Tibial nerve (tissue), 4 donors: Measurements from ENCODE around the gene GMDS. TPM values are rescaled to one million over a fixed set of nuclear protein-coding genes. Genes with fewer than 3 reads are reported as not detected.

ENCODE experiments used
- DNase-seq, 2 donors: peaks; one replicate each; pipeline ENCODE4 v3.0.0-alpha.2; 2019; ENCODE audit warnings: low spot score in 2 of 2
- H3K27ac ChIP-seq, 4 donors: fragments of 200-600 bp; sonication (generic) in 3 of 4; one replicate each; pipeline ENCODE4 v1.5.1; 2017 to 2019; ENCODE audit warnings: mild to moderate bottlenecking in 1 of 4
- H3K27me3 ChIP-seq, 2 donors: fragments of 200-600 bp; sonication (generic) in 1 of 2; one replicate each; pipeline versions ENCODE4 v1.5.1 to v1.6.0; 2017 to 2019
- H3K36me3 ChIP-seq, 3 donors: fragments of 200-600 bp; sonication (generic); one replicate each; pipeline ENCODE4 v1.5.1; 2018 to 2019
- H3K4me1 ChIP-seq, 4 donors: fragments of 200-600 bp; sonication (generic) in 3 of 4; one replicate each; pipeline ENCODE4 v1.5.1; 2017 to 2019
- H3K4me3 ChIP-seq, 4 donors: fragments of 200-600 bp; sonication (generic) in 3 of 4; one replicate each; pipeline ENCODE4 v1.5.1; 2017 to 2019; ENCODE audit warnings: mild to moderate bottlenecking in 1 of 4, moderate library complexity in 1 of 4
- H3K9me3 ChIP-seq, 4 donors: fragments of 200-600 bp; sonication (generic) in 3 of 4; one replicate each; pipeline ENCODE4 v1.5.1; 2017 to 2019
- EP300 ChIP-seq, 2 donors: sonication (generic); formaldehyde crosslinking; IDR thresholded peaks; one replicate each; pipeline ENCODE4 v1.6.1; 2017; ENCODE audit warnings: antibody characterized with exemption in 2 of 2, mild to moderate bottlenecking in 1 of 2
- POLR2A ChIP-seq, 2 donors: fragments of 450-650 bp; IDR thresholded peaks; one replicate each; pipeline ENCODE4 v1.6.1; 2017; ENCODE audit warnings: antibody characterized with exemption in 2 of 2, mild to moderate bottlenecking in 2 of 2, moderate library complexity in 2 of 2
- WGBS, 2 donors: methylation state at CpG; one replicate each; pipeline ENCODE4 v1.1.5; 2018; 5-methylcytosine and 5-hydroxymethylcytosine counted together
- total RNA-seq, 4 donors: library from RNA; depleted of rRNA; stranded (reverse); fragments of >200 nt; gene quantifications; one replicate each; pipeline ENCODE4 v1.1.0, GENCODE V29; 2016
- TF ChIP-seq, protein P1 (sequence below), 5 experiments: fragments of 200-600 bp in 3 of 5; fragments of 450-650 bp in 2 of 5; sonication (generic) in 3 of 5; IDR thresholded peaks; one replicate each; pipeline ENCODE4 v1.5.1; 2016 to 2019; ENCODE audit warnings: antibody characterized with exemption in 5 of 5, mild to moderate bottlenecking in 3 of 5, moderate library complexity in 2 of 5

The GMDS gene
- total RNA-seq, 4 donors from 2014 or later = 14.9 to 46.5 (median 32.8) TPM

DNA sequence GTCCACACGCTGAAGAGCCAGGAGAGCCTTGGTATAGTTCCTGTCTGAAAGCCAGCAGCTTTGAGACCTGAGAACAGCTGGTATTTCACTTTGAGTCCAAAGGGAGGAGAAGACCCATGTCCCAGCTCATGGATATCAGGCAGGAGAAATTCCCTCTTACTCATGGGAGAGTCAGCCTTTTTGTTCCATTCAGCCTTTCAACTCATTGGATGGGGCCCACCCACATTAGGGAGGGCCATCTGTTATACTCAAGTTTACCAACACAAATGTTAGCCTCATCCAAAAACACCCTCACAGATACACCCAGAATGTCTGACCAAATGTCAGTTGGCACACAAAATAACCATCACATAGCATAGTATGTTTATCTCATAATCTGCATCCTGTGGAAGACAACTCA, 80.1 kb downstream of the GMDS start:
- DNase-seq = no peak
- Histone ChIP-seq H3K9me3 (no peaks in the 10 kb centered on the region), H3K4me1 (peaks cover 0 to 15% (median 0%) of the 10 kb centered on the region in 4 donors), H3K27ac (no peak overlapping the region), H3K27me3 (no peaks in the 10 kb centered on the region), H3K4me3 (no peak overlapping the region), H3K36me3 (no peaks in the 10 kb centered on the region)
- TF ChIP-seq EP300 (IDR thresholded peaks at IDR 0.05) (no peak), POLR2A (IDR thresholded peaks at IDR 0.05) (no peak)
- TF ChIP-seq, protein P1, sequence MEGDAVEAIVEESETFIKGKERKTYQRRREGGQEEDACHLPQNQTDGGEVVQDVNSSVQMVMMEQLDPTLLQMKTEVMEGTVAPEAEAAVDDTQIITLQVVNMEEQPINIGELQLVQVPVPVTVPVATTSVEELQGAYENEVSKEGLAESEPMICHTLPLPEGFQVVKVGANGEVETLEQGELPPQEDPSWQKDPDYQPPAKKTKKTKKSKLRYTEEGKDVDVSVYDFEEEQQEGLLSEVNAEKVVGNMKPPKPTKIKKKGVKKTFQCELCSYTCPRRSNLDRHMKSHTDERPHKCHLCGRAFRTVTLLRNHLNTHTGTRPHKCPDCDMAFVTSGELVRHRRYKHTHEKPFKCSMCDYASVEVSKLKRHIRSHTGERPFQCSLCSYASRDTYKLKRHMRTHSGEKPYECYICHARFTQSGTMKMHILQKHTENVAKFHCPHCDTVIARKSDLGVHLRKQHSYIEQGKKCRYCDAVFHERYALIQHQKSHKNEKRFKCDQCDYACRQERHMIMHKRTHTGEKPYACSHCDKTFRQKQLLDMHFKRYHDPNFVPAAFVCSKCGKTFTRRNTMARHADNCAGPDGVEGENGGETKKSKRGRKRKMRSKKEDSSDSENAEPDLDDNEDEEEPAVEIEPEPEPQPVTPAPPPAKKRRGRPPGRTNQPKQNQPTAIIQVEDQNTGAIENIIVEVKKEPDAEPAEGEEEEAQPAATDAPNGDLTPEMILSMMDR (IDR thresholded peaks at IDR 0.05) = no peak
- 95 to 96% methylated on average over 1 of the region's 1 CpG for WGBS, 2 donors

DNA sequence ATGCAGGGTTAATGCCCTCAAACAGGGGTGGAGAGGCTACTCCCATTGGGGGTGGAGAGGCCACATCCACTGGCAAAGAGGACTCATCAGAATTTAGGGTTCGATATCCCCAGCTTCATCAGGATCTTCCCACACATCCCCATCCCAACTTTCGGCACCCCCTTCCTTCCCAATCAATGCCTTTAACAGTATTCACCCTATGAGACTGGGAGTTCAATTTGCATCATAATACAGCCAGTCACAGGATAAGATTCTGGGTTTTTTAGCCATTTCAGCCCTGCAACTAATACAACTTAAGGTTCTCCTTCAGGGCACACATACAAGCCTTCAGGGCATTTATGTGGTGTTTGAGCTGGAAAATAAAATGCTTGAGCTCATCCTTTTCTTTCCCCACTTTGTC, 80.9 kb downstream of the GMDS start:
- Histone ChIP-seq H3K27me3 (no peaks in the 10 kb centered on the region), H3K27ac (no peak overlapping the region), H3K9me3 (no peaks in the 10 kb centered on the region), H3K36me3 (no peaks in the 10 kb centered on the region), H3K4me3 (no peak overlapping the region), H3K4me1 (peaks cover 0 to 15% (median 0%) of the 10 kb centered on the region in 4 donors)
- WGBS, 2 donors = 95 to 96% methylated on average over 2 of the region's 2 CpGs
- DNase-seq = no peak
- no peak for TF ChIP-seq POLR2A (IDR thresholded peaks at IDR 0.05)
- TF ChIP-seq, protein P1 (IDR thresholded peaks at IDR 0.05) = no peak
- no peak for TF ChIP-seq EP300 (IDR thresholded peaks at IDR 0.05)

DNA sequence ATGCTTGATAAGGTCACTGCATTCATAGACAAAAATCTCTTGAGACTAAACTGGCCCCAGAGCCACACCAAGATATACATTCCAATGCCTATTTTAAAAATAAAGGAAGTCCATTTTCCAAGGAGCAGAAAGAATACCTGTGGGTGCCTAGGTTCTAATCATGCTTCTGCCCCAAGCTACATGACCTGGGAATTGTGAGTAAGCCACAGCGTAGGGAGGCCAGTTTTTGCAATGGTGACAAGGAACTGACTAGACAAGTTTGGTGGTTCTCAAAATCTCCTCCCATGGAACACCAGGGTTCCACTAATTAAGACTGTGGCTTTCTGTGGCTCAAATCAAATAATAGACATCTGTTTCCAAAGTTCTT, 83.3 kb downstream of the GMDS start:
- 76 to 80% methylated on average over 1 of the region's 1 CpG for WGBS, 2 donors
- DNase-seq = no peak
- Histone ChIP-seq H3K4me3 (no peak overlapping the region), H3K9me3 (no peaks in the 10 kb centered on the region), H3K27me3 (no peaks in the 10 kb centered on the region), H3K36me3 (no peaks in the 10 kb centered on the region), H3K4me1 (peaks cover 0 to 28% (median 2%) of the 10 kb centered on the region in 4 donors), H3K27ac (no peak overlapping the region)
- TF ChIP-seq, protein P1 (IDR thresholded peaks at IDR 0.05) = no peak
- TF ChIP-seq EP300 (IDR thresholded peaks at IDR 0.05) (no peak), POLR2A (IDR thresholded peaks at IDR 0.05) (no peak)

DNA sequence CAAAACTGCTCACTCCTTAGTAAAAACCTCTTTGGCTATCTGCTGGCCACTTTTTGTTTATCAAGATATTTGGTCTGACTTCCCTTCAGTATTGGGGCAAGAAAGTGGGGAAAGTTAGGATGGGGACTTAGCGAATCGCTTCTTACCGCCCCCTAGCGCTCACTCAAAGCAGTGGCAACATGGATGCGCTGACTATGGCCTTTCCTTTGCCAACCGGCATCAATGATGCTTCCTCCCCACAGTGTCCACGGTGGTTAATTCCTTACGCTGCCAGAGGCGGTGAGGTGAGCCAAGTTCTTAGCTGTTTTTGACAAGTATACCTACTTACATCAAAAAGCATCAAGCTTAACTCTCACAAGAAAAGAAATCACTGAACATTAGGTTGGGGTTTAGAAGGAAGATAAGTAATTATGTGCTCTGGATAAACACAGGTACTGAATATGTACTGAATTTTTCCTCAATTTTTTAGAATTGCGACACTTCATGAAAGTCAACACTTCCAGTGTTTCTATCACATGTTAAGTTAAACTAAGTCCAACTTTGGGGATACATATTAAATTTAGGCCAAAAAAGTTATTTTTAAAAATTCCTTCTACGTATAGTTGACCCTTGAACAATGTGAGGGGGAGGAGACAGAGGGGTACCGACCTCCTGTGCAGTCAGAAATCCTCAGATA, 86.7 kb downstream of the GMDS start:
- WGBS, 2 donors = 67 to 68% methylated on average over 12 of the region's 12 CpGs
- no peak for TF ChIP-seq POLR2A (IDR thresholded peaks at IDR 0.05)
- TF ChIP-seq, protein P1 (IDR thresholded peaks at IDR 0.05) = peak in 1 of 5 experiments; percentile 27
- no peak for DNase-seq

DNA sequence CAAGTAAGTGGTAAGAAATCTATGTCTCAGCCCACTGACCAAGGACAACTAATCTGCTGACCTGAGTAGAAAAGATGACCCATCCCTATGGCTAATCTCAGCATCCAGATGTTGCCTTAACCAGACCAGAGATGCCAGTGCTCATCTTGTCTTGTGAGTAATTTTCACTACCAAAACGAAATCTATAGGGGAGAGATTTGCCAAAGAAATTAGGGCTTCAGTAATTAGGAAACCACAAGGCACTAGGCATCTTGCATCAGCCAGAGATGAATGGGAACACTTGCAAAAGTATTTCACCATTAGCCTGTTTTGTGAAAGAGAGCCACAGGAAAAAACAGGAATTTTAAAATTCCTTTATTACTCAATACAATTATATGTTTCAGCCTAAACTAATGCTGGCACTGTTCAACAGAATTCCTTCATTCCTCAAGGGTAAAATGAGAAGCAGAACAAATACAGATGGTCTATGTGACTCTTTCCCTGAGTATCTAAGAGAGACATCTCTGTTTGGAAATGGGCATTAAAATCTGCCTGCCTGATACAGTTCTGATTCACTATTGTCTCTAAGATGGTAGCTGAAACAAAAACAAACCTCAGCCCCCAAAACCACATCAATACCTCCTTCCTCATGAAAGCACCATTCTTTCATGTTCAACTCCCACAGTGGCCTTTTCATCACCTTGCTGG, 87.8 kb downstream of the GMDS start:
- H3K27me3 ChIP-seq = no peaks in the 10 kb centered on the region
- TF ChIP-seq POLR2A (IDR thresholded peaks at IDR 0.05) (no peak), EP300 (IDR thresholded peaks at IDR 0.05) (peak in 1 of 2 donors; percentile 76)
- 4 to 16% methylated on average over 1 of the region's 1 CpG for WGBS, 2 donors
- no peaks in the 10 kb centered on the region for H3K36me3 ChIP-seq
- peaks cover 0 to 34% (median 3%) of the 10 kb centered on the region in 4 donors for H3K4me1 ChIP-seq
- H3K27ac ChIP-seq = peak overlapping the region in 2 of 4 donors; percentile 40 to 76
- DNase-seq = no peak
- H3K4me3 ChIP-seq = no peak overlapping the region
- no peaks in the 10 kb centered on the region for H3K9me3 ChIP-seq

More for the DNA sequence above, 86.7 kb downstream of the GMDS start:
- Histone ChIP-seq H3K27me3 (no peaks in the 10 kb centered on the region), H3K9me3 (no peaks in the 10 kb centered on the region), H3K27ac (no peak overlapping the region), H3K36me3 (no peaks in the 10 kb centered on the region), H3K4me1 (peaks cover 0 to 39% (median 3%) of the 10 kb centered on the region in 4 donors), H3K4me3 (no peak overlapping the region)
